HG03558 (cell line): ENCODE results near the gene UXS1.
"Not testable (repeated sequence)": the region's sequence is repeated elsewhere in the genome, so short reads cannot be mapped to it uniquely, and the experiment has no call there.

Source experiments
- ATAC-seq: cut with Tn5 transposase; IDR thresholded peaks from one replicate; pipeline ENCODE4 v1.9.1; 2021; ENCODE audit warnings: moderate number of reproducible peaks; ENCODE audit not compliant: unreplicated experiment; ENCODE audit errors: extremely low read depth

UXS1 gene

GRCh38 chr2:106193977-106194778, at the start of gene UXS1:
TSS of gene UXS1 (minus strand) at chr2:106194301. CDS start at chr2:106194241, 60 bp downstream.
- peak; percentile 58 for ATAC-seq

GRCh38 chr2:106239491-106239890, 45.4 kb upstream of the UXS1 start:
- not testable (repeated sequence) for ATAC-seq

GRCh38 chr2:106235392-106235791, 41.3 kb upstream of the UXS1 start:
- not testable (repeated sequence) for ATAC-seq

- no peak for ATAC-seq
Measured at GRCh38 chr2:106233350-106233706, 39.2 kb upstream of the UXS1 start.

GRCh38 chr2:106232638-106233349, 38.7 kb upstream of the UXS1 start:
- no peak for ATAC-seq

GRCh38 chr2:106223347-106223746, 29.2 kb upstream of the UXS1 start:
- ATAC-seq = no peak

- ATAC-seq = not testable (repeated sequence)
Measured at GRCh38 chr2:106222057-106222456, 28.0 kb upstream of the UXS1 start.

- no peak for ATAC-seq
Measured at GRCh38 chr2:106219813-106220212, 25.7 kb upstream of the UXS1 start.

GRCh38 chr2:106219157-106219556, 25.1 kb upstream of the UXS1 start:
- ATAC-seq = not testable (repeated sequence)

- ATAC-seq = no peak
Measured at GRCh38 chr2:106208874-106209273, 14.8 kb upstream of the UXS1 start.

- no peak for ATAC-seq
Measured at GRCh38 chr2:106208399-106208798, 14.3 kb upstream of the UXS1 start.

- no peak for ATAC-seq
Measured at GRCh38 chr2:106207246-106207645, 13.1 kb upstream of the UXS1 start.

- no peak for ATAC-seq
Measured at GRCh38 chr2:106205488-106205887, 11.4 kb upstream of the UXS1 start.

GRCh38 chr2:106204551-106204950, 10.4 kb upstream of the UXS1 start:
- ATAC-seq = not testable (repeated sequence)

GRCh38 chr2:106201661-106202060, 7.6 kb upstream of the UXS1 start:
- ATAC-seq = no peak

- ATAC-seq = no peak
Measured at GRCh38 chr2:106197878-106198277, 3.8 kb upstream of the UXS1 start.

- no peak for ATAC-seq
Measured at GRCh38 chr2:106195981-106196380, 1.9 kb upstream of the UXS1 start.

- ATAC-seq = no peak
Measured at GRCh38 chr2:106195456-106195855, 1.4 kb upstream of the UXS1 start.

- no peak for ATAC-seq
Measured at GRCh38 chr2:106193690-106193976, 468 bp downstream of the UXS1 start.

GRCh38 chr2:106192752-106193689, 1.1 kb downstream of the UXS1 start:
- peak; percentile 32 for ATAC-seq

- no peak for ATAC-seq
Measured at GRCh38 chr2:106191511-106192016, 2.5 kb downstream of the UXS1 start.
